KOPT-K1 (cell line): ENCODE data around the gene C21orf58.

ENCODE experiments used
- H3K27ac ChIP-seq: fragments of 200-600 bp; sonication (generic); 2 replicates; pipeline ENCODE4 v1.5.1; 2016; ENCODE audit warnings: antibody characterized with exemption, mild to moderate bottlenecking, low read depth, low read length; ENCODE audit not compliant: poor library complexity, severe bottlenecking
- H3K36me3 ChIP-seq: fragments of 200-600 bp; sonication (generic); 2 replicates; pipeline ENCODE4 v1.5.1; 2017; ENCODE audit warnings: antibody characterized with exemption, mild to moderate bottlenecking, low read length, moderate library complexity; ENCODE audit not compliant: insufficient read depth
- H3K9me3 ChIP-seq: fragments of 200-600 bp; sonication (generic); 2 replicates; pipeline ENCODE4 v1.5.1; 2017; ENCODE audit warnings: antibody characterized with exemption, low read length, mild to moderate bottlenecking; ENCODE audit not compliant: insufficient read depth, poor library complexity, severe bottlenecking

C21orf58 gene

GRCh38 chr21:46299167-46299566 lies 24.5 kb downstream of the C21orf58 start:
- peaks cover 45% of the 10 kb centered on the region for H3K36me3 ChIP-seq
- no peak overlapping the region for H3K27ac ChIP-seq
- no peaks in the 10 kb centered on the region for H3K9me3 ChIP-seq

DNA sequence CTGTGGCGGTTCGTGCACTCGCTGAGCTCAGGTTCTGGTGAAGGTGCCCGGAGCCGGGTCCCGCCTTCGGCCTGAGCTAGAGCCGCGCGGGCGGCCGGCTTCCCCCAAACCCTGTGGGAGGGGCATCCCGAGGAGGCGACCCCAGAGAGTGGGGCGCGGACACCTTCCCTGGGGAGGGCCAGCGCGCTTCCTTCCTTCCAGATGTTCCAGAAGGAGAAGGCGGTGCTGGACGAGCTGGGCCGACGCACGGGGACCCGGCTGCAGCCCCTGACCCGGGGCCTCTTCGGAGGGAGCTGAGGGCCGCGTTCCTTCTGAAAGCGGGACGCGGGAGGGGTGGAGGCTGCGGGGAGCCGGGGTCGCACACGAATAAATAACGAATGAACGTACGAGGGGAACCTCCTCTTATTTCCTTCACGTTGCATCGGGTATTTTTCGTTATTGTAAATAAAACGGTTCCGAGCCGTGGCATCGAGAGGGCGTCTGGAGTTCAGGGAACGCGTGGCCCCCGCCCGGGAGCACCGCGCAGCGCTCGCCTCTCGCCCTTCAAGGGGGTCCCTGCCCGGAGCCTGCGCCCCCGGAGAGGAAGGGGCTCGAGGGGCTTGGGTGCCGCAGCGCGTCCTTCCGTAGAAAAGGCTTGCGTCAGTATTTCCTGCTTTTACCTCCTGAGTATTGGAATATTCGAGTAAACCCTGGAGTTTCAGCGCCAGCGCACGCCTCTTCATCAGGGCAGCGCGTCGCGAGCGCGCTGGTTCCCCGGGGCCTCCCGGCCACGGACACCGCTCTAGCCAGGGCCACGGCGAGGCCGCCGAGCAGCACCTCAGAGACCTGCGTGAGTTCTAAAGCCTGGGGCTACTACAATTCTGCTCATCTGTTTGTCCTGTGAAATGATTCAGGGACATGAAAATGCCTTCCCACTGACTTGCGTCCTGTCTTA lies 26.1 kb downstream of the C21orf58 start:
- no peak overlapping the region for H3K27ac ChIP-seq

DNA sequence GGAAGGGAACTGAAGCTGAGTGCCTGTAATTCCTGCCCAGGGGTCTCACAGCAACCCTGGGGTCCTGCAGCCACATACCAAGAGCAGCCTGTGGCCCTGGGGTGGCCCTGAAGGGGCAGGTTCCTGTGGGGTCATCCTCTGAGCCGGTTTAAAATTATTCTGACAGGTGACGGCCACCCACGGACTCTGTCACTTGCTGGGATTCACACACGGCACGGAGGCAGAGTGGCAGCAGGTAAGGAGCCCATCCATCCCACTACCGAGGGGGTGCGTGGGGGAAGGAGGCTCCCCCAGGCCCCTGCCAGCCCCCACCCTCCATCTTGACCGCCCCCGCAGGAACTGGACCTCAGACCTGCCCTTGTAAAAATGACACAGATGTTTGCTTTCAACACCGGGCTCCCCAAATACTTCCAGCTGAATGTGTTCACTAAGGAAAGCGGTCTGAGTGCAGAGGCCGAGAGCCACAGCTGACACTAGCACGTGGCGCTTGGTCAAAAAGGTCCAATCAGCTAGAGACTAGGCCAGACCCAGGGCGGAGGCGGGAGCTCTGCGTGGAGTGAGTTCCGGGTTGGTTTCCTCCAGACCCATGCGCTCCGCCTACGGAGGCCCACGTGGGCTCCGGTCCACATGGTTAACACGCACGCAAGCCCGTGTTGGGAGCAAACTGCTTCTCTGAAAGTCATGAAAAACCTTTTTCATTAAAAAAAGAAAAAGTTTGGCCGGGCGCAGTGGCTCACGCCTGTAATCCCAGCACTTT lies 27.5 kb downstream of the C21orf58 start:
- Histone ChIP-seq H3K36me3 (peaks cover 36% of the 10 kb centered on the region), H3K27ac (no peak overlapping the region), H3K9me3 (peaks cover 6% of the 10 kb centered on the region)

More for the DNA sequence above, 26.1 kb downstream of the C21orf58 start:
- peaks cover 39% of the 10 kb centered on the region for H3K36me3 ChIP-seq
- no peaks in the 10 kb centered on the region for H3K9me3 ChIP-seq

DNA sequence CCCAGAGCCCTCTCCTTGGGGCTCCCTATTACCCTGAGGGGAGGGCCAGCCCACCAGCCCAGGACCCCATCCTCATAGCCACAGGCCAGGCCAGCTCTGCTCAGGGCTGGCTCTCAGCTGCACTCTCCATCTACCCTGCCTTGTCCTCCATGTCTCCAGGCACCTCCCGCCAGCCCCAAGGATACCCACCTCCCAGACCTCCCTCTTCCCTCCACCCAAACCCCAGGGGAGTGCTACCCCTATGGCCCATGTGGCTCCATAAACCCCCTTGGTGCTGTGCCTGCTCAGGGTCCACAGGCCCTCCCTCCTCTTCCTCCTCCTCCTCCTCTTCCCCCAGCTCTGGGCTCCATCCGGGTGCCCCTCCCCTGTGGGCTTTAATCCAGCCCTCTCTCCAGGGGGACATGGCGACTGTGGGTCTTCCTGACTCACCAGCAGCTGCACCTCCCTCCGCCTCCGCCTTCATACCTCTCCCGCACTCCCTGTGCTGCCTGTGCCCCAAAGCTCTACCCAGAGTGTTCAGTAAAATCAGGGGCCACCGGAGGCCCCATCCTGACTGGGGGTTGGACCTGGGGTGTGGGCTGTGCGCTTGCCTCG lies 28.4 kb downstream of the C21orf58 start:
- Histone ChIP-seq H3K9me3 (peaks cover 6% of the 10 kb centered on the region), H3K27ac (no peak overlapping the region), H3K36me3 (peaks cover 28% of the 10 kb centered on the region; the same call in 1 of the 2 replicates)

GRCh38 chr21:46294647-46295176 lies 29.0 kb downstream of the C21orf58 start:
- H3K9me3 ChIP-seq, result peaks cover 6% of the 10 kb centered on the region
- peaks cover 22% of the 10 kb centered on the region; the same call in 1 of the 2 replicates for H3K36me3 ChIP-seq
- H3K27ac ChIP-seq, result no peak overlapping the region

GRCh38 chr21:46291561-46291960 lies 32.1 kb downstream of the C21orf58 start:
- Histone ChIP-seq H3K27ac (no peak overlapping the region), H3K9me3 (peaks cover 6% of the 10 kb centered on the region), H3K36me3 (peaks cover 12% of the 10 kb centered on the region; the same call in 1 of the 2 replicates)

DNA sequence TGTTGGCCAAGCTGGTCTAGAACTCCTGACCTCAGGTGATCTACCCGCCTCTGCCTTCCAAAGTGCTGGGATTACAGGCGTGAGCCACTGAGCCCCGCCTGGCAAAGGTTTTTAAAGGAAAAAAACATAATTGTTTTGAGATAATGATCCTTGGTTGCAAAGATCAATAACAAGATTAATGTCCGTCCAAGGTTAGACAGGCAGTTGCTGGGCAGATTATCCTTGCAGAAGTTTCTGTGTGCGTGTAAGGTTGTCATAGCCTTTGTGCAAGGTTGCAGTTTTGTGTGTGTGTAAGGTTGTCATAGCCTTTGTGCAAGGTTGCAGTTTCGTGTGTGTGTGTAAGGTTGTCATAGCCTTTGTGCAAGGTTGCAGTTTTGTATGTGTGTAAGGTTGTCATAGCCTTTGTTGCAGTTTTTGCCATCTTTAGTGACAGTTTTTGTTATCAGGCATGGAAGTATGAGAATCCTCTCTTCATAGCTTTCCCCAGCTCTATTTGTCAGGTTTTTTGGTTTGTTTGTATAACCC lies 34.0 kb downstream of the C21orf58 start:
- peaks cover 6% of the 10 kb centered on the region for H3K9me3 ChIP-seq
- no peak overlapping the region for H3K27ac ChIP-seq
- H3K36me3 ChIP-seq, result peaks cover 13% of the 10 kb centered on the region; the same call in 1 of the 2 replicates

- peaks cover 34% of the 10 kb centered on the region for H3K36me3 ChIP-seq
- no peak overlapping the region for H3K27ac ChIP-seq
- H3K9me3 ChIP-seq, result peaks cover 6% of the 10 kb centered on the region
Observed at GRCh38 chr21:46287541-46287940, 36.1 kb downstream of the C21orf58 start.

- peaks cover 34% of the 10 kb centered on the region for H3K36me3 ChIP-seq
- peak overlapping the region; percentile 83 for H3K27ac ChIP-seq
- H3K9me3 ChIP-seq, result peaks cover 2% of the 10 kb centered on the region
Observed at GRCh38 chr21:46286648-46287002, 37.0 kb downstream of the C21orf58 start.

DNA sequence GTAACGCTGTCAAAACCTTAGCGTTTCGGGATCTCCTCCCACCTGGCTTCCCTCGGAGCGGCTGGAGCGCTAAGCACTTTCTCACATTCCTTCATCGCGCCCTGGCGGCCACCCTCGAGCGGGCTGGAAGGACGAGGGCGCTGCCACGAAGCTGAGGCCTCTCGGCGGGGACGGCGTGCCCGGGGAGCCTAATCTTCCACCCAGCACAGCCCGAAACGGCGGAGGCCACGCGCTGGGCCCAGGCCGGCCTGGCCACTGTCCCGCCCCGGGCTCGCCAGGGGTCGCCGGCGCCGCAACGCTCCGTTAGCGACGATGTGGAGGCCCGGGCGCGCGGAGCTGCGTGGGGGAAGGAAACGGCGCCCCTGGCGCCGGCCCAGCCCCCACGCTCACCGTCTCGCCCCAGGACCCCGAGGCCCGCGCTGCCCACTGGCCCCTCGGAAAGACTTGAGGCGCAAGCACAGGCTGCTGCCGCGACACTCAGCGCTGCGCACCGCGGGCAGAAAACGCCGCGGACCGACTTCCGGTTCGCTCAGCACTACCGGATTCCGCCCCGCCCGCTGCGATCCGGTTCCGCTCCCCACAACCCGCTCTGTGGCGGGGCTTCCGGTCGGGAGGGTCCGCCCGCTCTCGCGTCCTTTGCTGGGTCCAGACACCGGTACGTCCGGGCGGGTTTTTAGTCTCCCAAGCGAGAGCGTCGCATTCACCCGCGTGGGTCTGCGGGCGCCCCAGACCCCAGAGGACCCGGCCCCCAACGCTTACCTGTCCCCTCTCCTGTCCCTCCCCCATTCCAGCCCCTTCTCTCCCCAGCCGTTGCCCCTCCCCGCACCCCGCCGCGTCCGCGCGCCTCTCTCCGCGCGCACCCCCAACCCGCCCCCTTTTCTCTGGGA lies 37.7 kb downstream of the C21orf58 start, which contains the start of gene YBEY:
TSS of gene YBEY (plus strand) at position 582 of the 887 bp plus-strand sequence. CDS start 572 bp downstream, outside the sequence.
- Histone ChIP-seq H3K27ac (peak within 1 kb of the TSS; percentile 83), H3K36me3 (peaks cover 35% of the 10 kb centered on the region), H3K9me3 (no peaks in the 10 kb centered on the region)

DNA sequence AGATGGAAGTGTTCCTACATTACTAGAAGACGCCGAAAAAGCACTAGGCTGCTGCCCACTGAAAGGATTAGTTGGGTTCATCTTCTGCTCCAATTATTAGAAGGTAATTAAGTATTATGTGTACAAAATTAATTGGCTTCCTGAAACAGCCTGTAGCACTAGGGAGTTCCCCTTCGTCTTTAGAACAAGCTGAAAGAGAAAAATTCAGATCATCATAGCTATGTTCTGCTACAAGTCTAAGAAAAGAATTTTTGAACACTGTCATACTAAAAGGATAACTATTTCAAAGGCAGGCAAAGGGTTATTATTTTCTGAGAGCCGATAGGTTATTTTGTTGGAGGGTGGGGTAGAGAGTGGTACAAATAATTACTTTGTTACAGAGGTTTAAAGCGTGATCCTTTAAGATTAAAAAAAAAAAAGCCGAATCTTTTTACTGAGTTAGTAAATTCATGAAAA lies 38.4 kb downstream of the C21orf58 start, which contains the start of gene MCM3AP:
TSS of gene MCM3AP (minus strand) at position 406 of the 456 bp plus-strand sequence. CDS start at position 81, 325 bp downstream.
- H3K27ac ChIP-seq, result peak within 1 kb of the TSS; percentile 83
- peaks cover 42% of the 10 kb centered on the region for H3K36me3 ChIP-seq
- H3K9me3 ChIP-seq, result no peaks in the 10 kb centered on the region

- H3K9me3 ChIP-seq, result no peaks in the 10 kb centered on the region
- H3K27ac ChIP-seq, result peak overlapping the region; percentile 83
- H3K36me3 ChIP-seq, result peaks cover 47% of the 10 kb centered on the region
Observed at GRCh38 chr21:46284733-46285132, 38.9 kb downstream of the C21orf58 start.

GRCh38 chr21:46284077-46284644 lies 39.5 kb downstream of the C21orf58 start:
- no peaks in the 10 kb centered on the region for H3K9me3 ChIP-seq
- H3K36me3 ChIP-seq, result peaks cover 53% of the 10 kb centered on the region
- H3K27ac ChIP-seq, result no peak overlapping the region
